HG03135 (cell line): ENCODE measurements around the gene TNRC6A.

Experiments
- ATAC-seq: cut with Tn5 transposase; IDR thresholded peaks from one replicate; pipeline ENCODE4 v1.9.1; 2021; ENCODE audit warnings: mild to moderate bottlenecking, moderate library complexity; ENCODE audit not compliant: unreplicated experiment

TNRC6A gene

DNA sequence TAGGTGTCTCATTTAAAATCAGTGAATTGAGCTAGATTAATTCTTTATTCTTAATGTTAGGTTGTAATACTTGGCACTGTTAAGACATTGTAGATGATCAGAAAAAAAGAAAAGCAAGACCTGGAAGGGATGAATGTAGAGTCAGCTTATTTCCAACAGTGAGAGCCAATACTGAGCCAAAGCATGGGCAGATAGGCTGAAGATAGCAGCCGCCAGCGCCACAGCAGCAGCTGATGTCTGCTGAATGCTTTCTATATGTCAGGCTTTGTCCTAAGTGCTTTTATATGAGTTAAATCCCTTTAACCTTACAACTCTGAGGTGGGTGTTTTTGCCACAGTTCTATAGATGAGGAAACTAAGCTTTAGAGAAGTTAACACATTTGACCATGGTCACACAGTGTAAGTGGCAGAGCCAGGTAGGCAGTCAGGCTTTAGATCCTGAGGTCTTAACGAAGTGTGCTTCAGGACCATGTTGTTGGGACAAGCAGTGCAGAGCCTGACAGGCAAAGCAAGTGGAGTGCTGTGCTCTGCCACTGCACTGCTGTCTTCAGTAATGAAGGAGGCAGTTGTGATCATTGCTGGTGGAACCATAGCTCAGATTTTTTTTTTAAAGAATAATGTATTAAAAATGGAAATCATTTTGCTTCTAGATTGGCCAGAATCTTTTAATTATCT, 25.9 kb downstream of the TNRC6A start:
- ATAC-seq, result no peak

DNA sequence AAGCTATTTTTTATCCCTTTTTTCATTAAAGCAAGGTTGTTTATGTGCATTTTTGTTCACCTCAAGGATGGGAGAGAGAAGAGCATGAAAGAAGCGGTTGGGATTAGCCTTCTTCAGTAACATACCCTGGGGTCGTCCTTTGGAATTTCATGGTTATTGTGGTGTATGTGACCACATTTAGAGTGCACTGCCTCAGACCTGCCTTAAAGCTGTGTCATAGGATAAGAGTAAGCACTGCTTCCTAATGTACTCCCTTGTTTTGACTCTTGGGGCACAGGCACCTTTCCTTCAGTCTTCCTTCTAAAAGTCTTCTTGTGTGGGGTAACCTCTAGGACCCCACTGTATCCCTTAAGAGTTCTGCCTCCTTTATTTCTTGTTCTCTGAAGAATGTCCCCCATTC, 28.9 kb downstream of the TNRC6A start:
- ATAC-seq, result no peak

DNA sequence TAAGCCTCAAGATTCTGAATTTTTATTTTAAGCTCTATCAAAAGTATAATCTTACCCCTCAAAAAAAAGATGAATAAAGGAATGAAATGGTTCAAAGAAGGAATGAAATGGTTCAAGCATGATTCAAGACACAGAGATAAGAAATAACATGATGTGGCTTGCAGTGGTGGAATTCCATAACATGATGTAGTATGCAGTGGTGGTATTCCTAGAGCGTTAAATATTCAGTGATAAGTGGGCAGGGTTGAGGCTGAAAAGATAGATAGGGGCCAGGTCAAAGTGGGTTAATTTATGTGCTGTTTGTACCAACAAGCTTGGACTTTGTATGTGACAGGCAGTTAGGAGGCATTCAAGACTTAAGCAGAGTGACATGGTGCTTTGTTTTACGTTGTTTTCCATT, 29.6 kb downstream of the TNRC6A start:
- no peak for ATAC-seq

DNA sequence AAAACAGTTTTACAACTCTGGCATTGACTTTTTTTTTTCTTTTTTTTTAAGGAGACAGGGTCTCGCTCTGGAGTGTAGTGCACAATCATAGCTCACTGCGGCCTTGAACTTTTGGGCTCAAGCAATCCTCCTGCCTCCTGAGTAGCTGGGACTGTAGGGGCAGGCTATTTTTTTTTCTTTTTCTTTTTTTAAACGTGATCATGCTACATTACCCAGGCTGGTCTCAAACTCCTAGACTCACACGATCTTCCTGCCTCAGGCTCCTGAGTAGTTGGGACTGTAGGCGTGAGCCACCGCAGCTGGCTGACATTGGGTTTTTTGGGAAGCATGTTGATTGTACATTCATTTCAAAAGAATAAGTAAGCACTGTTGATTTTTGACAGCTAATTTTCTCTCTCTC, 32.1 kb downstream of the TNRC6A start:
- no peak for ATAC-seq

DNA sequence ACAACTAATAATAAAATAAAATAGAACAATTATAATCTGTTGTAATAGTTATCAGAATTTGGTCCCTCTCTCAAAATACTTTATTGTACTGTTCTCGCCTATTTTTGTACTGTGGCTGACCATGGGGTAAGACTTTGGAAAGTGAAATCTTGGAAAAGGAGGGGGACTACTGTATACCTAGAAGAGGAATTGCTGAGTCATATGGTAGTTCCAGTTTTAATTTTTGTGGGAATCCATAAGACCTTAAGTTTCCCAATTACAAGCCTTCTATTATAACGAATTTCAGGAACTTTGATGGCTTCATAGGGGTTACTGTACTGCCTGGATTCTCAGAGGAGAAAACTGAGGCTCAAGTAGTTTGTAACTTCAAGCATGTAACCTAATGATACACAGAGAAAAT, 35.5 kb downstream of the TNRC6A start:
- no peak for ATAC-seq

DNA sequence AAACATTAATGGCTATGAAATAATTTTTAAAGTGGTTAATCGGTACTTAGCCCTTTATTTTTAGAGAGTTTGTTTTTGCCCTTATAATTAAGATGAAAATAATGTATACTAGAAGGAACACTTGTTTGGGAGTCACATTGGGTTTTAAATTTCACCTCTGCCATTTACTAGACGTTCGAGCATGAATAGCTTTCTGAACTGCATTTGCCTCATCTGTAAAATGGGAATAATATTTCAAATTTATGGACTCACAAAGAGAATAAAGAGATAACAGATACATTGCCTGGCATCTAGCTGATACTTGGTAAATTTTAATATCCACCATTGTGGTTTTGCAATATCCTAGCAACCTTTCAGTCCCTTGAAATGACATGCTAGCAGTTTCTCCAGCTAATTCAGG, 36.6 kb downstream of the TNRC6A start:
- no peak for ATAC-seq

DNA sequence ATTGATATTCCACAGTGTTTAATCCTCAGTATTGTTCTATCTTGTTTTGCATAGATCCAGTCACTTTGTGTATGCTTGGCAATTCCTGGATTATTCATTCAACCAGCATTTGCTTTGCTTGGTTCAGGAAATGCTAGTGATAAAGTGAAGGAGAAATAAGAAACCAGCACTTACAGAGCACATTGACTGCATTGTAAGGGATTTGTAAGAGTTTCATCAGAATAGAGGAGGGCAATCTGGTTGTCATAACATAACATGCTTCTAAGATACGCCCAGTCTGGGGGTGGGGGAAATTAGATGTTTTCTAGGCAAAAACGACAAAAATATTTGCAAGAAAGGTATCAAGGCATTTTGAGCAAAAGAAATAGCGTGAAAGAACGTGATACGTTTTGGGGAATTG, 40.4 kb downstream of the TNRC6A start:
- no peak for ATAC-seq

DNA sequence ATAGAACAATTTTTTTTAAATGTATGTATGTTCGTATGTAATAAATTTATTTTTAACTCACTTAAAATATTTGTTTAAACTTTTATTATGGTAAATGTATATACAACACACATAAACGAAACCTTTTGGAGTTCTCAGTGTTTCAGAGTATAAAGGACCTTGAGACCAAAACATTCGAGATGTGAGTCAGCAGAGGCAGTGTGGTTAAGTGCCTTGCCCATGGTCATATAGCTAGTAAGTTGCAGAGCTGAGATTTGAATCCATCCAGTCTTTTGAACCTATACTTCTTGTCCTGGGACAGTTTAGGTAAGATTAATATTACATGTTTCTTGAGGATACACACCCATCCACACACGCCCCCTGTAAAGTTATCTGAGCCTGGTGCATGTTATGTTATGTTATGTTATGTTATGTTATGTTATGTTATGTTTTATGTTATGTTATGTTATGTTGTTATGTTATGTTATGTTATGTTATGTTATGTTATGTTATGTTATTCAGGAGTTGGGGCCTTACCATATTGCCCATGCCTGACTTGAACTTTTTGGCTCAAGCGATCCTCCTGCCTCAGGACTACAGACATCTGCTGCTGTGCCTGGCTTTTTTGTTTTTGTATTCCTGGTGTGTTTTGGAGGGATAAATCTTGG, 41.8 kb downstream of the TNRC6A start:
- ATAC-seq, result no peak

DNA sequence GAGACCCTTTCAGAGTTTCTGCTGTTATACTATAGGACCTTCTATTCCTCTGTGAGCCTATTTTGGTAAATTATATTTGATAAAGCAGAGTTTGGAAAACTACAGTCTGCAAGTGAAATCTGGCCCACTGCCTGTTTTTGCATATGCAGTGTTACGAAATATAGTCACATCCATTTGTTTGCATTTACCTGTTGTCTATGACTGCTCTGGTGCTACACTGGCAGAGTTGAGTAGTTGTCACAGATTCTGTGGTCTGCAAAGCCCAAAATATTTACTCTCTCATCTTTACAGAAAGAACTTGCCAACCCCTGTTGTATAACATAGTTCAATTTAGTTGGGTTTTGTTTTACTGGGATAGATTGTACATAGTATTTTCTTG, 42.3 kb downstream of the TNRC6A start:
- ATAC-seq, result no peak

DNA sequence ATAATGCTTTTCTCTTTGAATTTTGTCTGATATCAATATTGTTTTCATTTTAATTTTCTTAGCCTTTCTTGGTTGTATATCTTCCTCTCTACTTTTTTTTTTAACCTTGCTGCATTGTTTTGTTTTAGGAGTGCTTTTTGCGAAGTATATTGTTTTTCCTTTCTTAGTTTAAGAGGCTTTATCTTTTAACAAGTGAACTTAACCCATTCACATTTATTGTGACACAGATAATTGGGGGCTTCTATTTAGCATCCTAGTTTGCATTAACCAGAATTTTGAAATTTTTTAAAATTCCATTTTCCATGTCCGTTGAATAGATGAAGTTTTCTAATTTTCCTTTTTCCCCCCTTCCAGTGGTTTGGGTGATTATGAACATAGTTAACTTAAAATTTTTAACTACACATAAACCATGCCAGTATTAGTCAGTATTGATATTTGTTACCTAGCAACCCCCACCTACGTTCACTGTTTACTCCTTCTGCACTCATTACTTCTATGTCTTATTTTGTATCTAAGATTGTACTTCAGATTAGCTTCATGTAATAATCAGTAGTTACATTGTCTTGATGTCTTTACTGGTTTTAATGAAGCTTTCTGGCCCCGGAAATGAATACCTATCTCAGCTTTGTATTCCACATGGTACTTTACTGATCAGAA, 44.4 kb downstream of the TNRC6A start:
- ATAC-seq, result no peak

DNA sequence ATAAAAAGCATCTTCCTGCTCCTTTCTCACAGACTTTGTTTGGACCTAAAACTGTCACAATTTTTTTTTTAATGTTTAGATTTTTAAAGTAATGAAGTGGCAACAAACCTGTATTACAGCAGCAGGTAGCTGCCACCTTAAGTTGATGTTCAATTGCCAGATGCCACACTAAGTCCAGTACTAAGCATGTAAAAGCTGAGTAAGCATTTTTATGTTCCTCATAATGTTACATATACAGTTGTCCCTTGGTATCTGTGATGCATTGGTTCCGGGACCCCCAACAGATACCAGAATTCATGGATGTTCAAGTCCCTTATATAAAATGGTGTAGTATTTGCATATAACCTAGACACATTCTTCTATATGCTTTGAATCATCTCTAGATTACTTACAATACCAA, 45.1 kb downstream of the TNRC6A start:
- ATAC-seq, result no peak

DNA sequence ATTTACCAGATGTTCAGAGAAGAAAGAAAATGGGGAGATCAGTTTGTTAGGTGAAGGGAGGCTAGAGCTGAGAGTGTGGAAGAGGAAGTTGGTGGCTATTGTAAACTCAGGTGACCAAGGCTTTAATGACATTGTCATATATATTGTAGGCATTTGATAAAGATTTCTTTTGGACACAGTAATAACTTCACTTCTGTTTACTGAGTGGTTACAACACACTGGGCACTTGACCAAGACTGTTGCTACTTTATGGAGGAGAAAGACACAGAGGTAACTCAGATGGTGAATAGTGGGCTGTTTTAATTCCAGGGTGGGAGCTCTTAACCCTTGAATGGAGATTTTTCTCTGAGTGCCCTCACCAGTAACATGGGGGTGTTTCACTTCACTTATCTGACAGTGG, 46.0 kb downstream of the TNRC6A start:
- ATAC-seq, result no peak

DNA sequence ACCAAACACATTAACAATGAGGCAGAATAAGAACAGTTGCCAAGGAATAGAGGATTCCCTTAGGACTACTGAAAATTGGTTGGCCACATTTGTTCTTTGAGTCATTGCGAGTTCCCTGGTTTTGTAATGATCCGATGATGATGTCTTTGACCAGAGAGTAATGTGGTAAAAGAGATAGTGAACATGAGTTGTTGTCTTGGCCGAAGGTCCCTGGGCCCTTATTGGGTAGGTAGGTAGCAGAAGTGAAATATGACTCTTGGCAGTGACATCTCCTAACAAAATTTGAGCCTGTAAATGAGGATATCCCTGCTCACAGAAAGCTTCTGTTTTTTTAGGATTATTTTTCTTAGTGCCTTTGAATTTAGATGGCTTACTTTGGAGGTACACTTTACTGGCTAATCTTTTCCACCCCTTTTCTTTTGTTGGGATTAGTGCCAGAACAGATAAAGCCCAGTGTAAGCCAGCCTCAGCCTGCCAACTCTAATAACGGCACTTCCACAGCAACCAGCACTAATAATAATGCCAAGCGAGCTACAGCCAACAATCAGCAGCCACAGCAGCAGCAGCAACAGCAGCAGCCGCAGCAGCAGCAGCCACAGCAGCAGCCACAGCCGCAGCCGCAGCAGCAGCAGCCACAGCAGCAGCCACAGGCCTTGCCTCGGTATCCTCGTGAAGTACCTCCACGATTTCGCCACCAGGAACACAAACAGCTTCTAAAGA, 47.2 kb downstream of the TNRC6A start:
- ATAC-seq, result no peak

DNA sequence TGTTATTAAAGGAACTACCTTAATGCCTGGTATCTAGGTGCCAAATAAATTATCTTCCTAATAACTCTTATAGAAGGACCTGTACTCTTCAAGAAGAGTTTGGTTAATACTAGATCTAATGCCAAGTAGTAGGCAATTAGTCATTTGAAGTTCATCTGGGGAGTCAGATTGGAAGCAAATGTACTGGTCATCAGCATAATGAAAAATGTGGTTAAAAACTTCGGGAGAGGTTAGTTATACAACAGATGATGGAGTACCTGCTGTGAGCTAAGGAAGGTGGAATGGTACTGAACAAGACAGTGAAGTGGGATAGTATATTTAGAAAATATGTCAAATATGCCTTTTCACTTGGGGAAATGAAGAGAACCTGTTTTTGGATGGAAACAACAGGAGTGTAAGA, 49.2 kb downstream of the TNRC6A start:
- ATAC-seq, result no peak

DNA sequence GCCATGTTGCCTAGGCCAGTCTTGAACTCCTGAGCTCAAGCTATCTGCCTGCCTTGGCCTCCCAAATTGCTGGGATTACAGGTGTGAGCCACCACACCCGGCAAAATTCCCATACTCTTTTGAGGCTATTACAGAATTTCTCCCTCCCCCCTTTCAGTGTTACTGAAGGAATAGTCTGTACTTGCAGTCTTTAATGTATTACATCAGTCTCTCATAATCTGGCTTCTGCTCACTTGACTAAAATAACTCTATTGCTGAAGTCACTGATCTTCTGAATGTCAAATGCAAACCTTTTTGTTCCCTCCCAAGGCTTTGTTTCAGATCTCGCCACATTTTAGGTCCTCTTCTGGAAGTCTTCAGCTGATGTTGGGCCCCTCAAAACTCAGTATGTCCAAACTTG, 51.8 kb downstream of the TNRC6A start:
- ATAC-seq, result no peak

DNA sequence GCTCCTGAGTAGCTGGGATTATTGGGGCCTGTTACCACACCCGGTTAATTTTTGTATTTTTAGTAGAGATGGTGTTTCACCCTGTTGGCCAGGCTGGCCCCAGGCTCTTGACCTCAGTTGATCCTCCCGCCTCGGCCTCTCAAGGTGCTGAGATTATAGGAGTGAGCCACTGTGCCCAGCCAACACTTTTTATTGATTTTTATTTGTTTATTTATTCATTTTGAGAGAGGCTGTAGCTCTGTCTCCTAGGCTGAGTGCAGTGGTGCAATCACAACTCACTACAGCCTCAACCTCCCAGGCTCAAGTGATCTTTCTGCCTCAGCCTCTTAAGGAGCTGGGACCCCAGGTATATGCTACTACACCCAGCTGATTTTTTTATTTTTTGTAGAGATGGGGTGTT, 54.7 kb downstream of the TNRC6A start:
- ATAC-seq, result no peak

DNA sequence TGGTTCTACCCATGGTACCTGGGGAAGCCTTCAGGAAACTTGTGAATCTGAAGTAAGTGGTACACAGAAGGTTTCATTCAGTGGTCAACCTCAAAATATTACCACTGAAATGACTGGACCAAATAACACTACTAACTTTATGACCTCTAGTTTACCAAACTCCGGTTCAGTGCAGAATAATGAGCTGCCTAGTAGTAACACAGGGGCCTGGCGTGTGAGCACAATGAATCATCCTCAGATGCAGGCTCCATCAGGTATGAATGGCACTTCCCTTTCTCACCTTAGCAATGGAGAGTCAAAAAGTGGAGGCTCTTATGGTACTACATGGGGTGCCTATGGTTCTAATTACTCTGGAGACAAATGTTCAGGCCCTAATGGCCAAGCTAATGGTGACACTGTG, 60.4 kb downstream of the TNRC6A start:
- no peak for ATAC-seq

DNA sequence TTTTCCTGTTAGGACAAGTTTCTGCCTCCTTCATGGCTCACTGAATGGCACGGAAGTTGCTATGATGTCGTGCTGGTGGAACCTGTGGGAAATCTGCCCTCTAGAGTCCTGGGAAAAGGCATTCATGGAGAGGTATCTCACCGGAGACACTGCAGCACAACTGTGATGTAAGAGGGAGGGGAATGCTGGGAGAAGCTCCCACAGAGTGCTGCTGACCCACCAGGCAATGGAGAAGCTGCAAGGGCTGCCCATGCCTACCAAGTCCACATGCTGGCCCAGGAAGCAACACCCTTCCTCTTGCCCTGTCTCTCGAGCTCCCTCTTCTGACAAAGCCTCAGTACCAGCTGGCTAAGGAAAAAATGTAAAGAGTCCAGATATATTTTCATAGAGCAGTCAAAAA, 71.1 kb downstream of the TNRC6A start:
- no peak for ATAC-seq

DNA sequence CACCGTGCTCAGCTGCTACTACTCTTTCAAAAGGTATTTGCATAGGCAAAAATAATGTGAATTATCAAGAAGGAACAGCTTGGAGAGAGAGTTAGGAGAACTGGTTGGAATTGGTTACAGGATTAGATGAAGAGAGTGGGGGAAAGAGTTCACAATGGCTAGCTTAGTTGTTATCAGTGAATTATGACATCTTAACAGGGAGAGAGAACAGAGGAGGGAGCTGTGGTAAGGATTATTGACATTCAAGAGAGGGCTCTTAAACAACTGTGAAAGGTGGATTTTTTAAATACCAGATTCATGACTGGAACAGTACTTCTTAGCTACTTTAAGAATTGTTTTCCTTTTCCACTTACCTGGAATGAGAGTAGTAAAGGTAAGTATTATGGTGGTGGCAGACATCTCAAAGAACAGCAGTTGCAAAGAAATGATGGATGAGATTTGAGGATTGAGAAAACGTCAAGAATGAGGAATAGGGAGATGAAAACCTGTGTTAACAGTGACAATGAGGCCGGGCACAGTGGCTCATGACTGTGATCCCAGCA, 72.4 kb downstream of the TNRC6A start:
- ATAC-seq, result no peak

DNA sequence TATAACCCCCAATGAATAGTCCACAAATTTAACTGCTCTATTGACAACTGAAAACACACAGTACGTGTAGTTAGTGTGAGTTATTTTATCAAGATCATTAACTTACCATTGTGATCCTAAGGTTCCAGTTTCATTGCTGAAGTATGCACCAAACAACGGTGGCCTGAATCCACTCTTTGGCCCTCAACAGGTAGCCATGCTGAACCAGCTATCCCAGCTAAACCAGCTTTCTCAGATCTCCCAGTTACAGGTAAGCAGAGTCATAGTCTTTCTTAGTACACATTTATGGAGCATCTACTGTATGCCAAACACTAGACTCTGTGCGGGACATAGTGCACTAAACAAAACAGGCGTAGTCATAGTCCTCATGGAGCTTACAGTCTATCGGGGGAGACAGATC, 76.0 kb downstream of the TNRC6A start:
- no peak for ATAC-seq

DNA sequence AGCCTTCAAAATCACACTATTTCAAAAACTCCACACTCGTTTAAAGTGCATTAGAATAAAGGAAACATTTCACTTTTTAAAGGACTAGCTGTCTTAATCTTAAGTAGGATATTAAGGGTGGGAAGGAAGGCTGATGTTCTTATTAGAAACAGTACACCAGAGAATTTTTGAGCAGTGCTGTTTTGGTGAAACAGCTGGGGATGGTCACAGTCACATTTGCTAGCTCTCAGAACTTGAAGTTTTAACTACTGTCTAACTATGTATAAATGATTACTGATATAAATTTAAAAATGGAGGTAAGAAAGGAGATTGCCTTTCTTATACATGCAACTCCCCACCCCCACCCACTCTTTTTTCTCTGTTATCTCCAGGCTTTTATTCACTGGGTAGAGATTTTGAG, 77.8 kb downstream of the TNRC6A start:
- no peak for ATAC-seq
